Measurements from ENCODE around the gene TMEM179.
"Not testable (repeated sequence)": the region's sequence is repeated elsewhere in the genome, so short reads cannot be mapped to it uniquely, and the experiment has no call there.

TMEM179 gene

DNA sequence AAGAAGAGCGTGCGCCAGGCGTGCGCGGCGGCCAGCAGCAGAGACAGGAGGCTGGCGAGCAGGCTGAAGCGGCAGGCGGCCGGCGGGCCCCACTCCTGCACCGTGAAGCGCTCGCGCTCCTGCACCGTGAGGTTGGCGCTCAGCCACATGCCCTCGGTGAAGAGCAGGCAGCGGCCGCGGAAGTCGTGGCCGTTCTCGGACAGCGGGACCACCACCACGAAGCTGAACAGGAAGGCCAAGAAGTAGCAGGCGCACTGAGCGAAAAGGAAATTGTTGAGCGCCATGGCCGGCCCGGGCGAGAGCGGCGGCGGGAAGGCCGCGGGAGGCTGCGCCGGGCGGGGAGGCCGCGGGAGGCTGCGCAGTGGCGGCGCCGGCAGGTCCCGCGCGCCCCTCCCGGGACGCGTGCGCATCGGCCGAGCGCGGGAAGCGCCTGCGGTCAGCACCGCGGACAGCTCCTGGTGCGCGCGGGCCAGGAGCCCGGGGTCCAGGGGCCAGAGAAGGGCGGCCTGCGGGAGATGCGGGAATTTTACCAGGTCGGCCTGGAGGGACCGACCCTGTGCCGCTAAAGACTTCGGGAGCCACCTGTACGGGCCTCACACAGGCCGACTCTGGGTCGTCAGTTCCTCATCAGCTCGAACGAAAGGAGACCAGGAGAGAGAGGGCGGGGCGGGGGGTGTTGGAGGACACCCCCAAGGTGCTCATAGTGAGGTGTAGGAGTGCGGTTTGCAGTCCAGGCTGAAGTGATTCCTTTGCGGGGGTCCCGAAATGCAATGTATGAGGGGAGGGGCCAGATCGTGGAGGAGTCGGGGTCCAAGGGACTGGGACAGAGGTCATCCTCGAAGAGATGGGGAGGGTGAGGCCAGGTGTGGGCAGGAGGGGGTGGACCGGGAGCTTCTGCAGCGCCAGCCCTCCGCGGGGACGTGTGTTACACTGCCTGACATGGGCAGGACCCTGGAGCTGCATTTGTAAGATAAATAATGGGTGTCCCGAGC, at the start of gene TMEM179:
Gene TMEM179, minus strand, starts transcription at position 315 of the 992 bp plus-strand sequence. Its CDS starts 31 bp downstream, at position 284.
- TF ChIP-seq, protein P1, sequence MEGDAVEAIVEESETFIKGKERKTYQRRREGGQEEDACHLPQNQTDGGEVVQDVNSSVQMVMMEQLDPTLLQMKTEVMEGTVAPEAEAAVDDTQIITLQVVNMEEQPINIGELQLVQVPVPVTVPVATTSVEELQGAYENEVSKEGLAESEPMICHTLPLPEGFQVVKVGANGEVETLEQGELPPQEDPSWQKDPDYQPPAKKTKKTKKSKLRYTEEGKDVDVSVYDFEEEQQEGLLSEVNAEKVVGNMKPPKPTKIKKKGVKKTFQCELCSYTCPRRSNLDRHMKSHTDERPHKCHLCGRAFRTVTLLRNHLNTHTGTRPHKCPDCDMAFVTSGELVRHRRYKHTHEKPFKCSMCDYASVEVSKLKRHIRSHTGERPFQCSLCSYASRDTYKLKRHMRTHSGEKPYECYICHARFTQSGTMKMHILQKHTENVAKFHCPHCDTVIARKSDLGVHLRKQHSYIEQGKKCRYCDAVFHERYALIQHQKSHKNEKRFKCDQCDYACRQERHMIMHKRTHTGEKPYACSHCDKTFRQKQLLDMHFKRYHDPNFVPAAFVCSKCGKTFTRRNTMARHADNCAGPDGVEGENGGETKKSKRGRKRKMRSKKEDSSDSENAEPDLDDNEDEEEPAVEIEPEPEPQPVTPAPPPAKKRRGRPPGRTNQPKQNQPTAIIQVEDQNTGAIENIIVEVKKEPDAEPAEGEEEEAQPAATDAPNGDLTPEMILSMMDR (IDR thresholded peaks at IDR 0.05; ENCODE audit: poor library complexity, severe bottlenecking), result no peak
- peaks cover 52% of the 10 kb centered on the region for H3K27me3 ChIP-seq (ENCODE audit: insufficient read depth, poor library complexity, severe bottlenecking)
- H3K4me1 ChIP-seq (ENCODE audit: insufficient read depth, poor library complexity, severe bottlenecking), result no peaks in the 10 kb centered on the region
- no peaks in the 10 kb centered on the region for H3K9me3 ChIP-seq (ENCODE audit: severe bottlenecking)
- H3K36me3 ChIP-seq (ENCODE audit: low read depth), result no peaks in the 10 kb centered on the region
- peak within 1 kb of the TSS; percentile 9 for H3K4me3 ChIP-seq (ENCODE audit: severe bottlenecking)
- no peak within 1 kb of the TSS for H3K27ac ChIP-seq (ENCODE audit: poor library complexity, severe bottlenecking)
- ATAC-seq (ENCODE audit: low read depth) (peak; percentile 71), DNase-seq (ENCODE audit: low spot score) (peak; percentile 60)

DNA sequence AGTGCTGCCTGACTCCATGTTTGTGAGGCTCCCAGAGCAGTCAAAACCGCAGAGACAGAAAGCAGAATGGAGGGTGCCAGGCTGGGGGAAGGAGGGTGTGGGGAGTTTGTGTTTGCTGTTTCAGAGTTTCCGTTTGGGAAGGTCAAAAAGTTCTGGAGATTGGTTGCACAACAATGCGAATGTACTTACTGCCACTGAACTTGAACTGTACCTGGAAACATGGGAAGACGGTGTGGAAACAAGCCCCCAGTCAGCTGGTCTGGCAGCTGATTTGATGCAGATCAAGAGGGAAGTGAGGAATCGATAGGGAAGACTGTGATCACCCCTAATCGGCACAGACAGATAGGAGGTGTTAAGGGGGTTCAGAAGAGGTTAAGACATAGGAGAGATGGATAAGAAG, 49.5 kb upstream of the TMEM179 start:
- no peak for ATAC-seq (ENCODE audit: low read depth)
- TF ChIP-seq, protein P1 (IDR thresholded peaks at IDR 0.05; ENCODE audit: poor library complexity, severe bottlenecking), result no peak

DNA sequence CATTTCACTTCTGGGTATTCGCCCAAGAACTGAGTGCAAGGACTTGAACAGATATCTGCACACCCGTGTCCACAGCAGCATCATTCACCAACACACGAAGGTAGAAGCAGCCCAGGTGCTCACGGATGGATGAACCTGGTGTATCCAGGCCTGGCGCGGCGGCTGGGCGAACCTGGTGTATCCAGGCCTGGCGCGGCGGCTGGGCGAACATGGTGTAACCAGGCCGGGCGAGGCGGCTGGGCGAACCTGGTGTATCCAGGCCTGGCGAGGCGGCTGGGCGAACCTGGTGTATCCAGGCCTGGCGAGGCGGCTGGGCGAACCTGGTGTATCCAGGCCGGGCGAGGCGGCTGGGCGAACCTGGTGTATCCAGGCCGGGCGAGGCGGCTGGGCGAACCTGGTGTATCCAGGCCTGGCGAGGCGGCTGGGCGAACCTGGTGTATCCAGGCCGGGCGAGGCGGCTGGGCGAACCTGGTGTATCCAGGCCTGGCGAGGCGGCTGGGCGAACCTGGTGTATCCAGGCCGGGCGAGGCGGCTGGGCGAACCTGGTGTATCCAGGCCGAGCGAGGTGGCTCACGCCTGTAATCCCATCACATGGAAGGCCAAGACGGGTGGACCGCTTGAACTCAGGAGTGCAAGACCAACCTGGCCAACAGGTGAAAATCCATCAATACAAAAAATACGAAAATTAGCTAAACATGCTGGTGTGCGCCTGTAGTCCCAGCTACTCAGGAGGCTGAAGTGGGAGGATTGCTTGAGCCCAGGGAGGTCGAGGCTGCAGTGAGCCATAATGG, 48.8 kb upstream of the TMEM179 start:
- DNase-seq (ENCODE audit: low spot score); H3K9me3 ChIP-seq (ENCODE audit: severe bottlenecking); H3K27ac ChIP-seq (ENCODE audit: poor library complexity, severe bottlenecking); H3K27me3 ChIP-seq (ENCODE audit: insufficient read depth, poor library complexity, severe bottlenecking); ATAC-seq (ENCODE audit: low read depth); H3K36me3 ChIP-seq (ENCODE audit: low read depth); H3K4me3 ChIP-seq (ENCODE audit: severe bottlenecking); H3K4me1 ChIP-seq (ENCODE audit: insufficient read depth, poor library complexity, severe bottlenecking): not testable (repeated sequence)

More for the DNA sequence above, 49.5 kb upstream of the TMEM179 start:
- Histone ChIP-seq H3K27ac (ENCODE audit: poor library complexity, severe bottlenecking) (no peak overlapping the region), H3K4me1 (ENCODE audit: insufficient read depth, poor library complexity, severe bottlenecking) (peaks cover 2% of the 10 kb centered on the region), H3K27me3 (ENCODE audit: insufficient read depth, poor library complexity, severe bottlenecking) (peaks cover 5% of the 10 kb centered on the region), H3K9me3 (ENCODE audit: severe bottlenecking) (peaks cover 2% of the 10 kb centered on the region), H3K36me3 (ENCODE audit: low read depth) (no peaks in the 10 kb centered on the region), H3K4me3 (ENCODE audit: severe bottlenecking) (no peak overlapping the region)
- DNase-seq (ENCODE audit: low spot score), result no peak

DNA sequence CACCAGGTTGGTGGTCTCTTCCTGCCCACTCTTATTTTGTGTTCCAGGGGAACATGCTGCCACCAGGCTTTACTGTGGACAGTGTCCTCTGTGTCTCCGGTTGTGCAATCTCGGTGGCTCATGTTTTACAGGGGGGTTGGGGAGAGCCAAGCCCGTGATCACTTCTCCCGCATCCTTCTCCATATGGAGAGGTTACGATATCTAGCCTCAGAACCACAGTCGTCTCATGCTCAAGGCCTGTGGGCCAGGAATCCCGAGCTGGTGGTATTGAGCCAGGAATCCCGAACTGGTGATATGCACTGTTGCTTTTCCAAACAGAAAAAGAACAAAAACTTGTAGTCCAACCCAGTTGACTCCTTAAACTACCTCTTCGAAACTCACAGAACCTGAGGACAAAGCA, 47.8 kb upstream of the TMEM179 start:
- TF ChIP-seq, protein P1 (IDR thresholded peaks at IDR 0.05; ENCODE audit: poor library complexity, severe bottlenecking), result no peak
- H3K4me1 ChIP-seq (ENCODE audit: insufficient read depth, poor library complexity, severe bottlenecking), result peaks cover 2% of the 10 kb centered on the region
- no peak overlapping the region for H3K4me3 ChIP-seq (ENCODE audit: severe bottlenecking)
- peaks cover 5% of the 10 kb centered on the region for H3K27me3 ChIP-seq (ENCODE audit: insufficient read depth, poor library complexity, severe bottlenecking)
- DNase-seq (ENCODE audit: low spot score) (no peak), ATAC-seq (ENCODE audit: low read depth) (no peak)
- H3K9me3 ChIP-seq (ENCODE audit: severe bottlenecking), result peaks cover 2% of the 10 kb centered on the region
- no peak overlapping the region for H3K27ac ChIP-seq (ENCODE audit: poor library complexity, severe bottlenecking)
- no peaks in the 10 kb centered on the region for H3K36me3 ChIP-seq (ENCODE audit: low read depth)

DNA sequence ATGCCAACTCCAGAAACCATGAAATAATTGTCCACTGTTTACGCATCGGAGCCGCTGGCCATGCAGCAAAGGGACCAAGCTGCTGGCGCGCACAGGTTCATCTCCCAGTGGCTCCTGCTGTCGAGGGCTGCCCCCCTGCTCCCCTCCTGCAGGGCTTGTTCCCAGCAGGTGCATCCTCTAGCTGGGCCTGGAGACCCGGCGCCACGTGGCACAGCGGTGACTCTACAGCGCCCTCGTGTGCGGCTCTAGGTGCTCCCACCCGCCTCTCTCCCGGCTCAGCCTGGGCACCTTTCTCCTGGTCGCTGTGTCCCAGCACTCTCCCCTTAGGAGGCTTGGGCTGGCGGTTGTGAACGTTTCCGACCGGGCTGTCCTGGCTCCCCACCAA, 47.3 kb upstream of the TMEM179 start:
- peaks cover 2% of the 10 kb centered on the region for H3K9me3 ChIP-seq (ENCODE audit: severe bottlenecking)
- peaks cover 2% of the 10 kb centered on the region for H3K4me1 ChIP-seq (ENCODE audit: insufficient read depth, poor library complexity, severe bottlenecking)
- H3K36me3 ChIP-seq (ENCODE audit: low read depth), result no peaks in the 10 kb centered on the region
- ATAC-seq (ENCODE audit: low read depth) (no peak), DNase-seq (ENCODE audit: low spot score) (no peak)
- no peak overlapping the region for H3K4me3 ChIP-seq (ENCODE audit: severe bottlenecking)
- TF ChIP-seq, protein P1 (IDR thresholded peaks at IDR 0.05; ENCODE audit: poor library complexity, severe bottlenecking), result no peak
- H3K27me3 ChIP-seq (ENCODE audit: insufficient read depth, poor library complexity, severe bottlenecking), result peaks cover 5% of the 10 kb centered on the region
- no peak overlapping the region for H3K27ac ChIP-seq (ENCODE audit: poor library complexity, severe bottlenecking)
